Liver (tissue), 9 donors: ENCODE results near the gene TNN. TPM values are rescaled to one million over a fixed set of nuclear protein-coding genes. Genes with fewer than 3 reads are reported as not detected.

Source experiments
- DNase-seq: peaks from one replicate; pipeline ENCODE4 v3.0.0-alpha.2; 2017; ENCODE audit warnings: low spot score
- H3K27ac ChIP-seq, 2 donors: one replicate each; pipeline ENCODE4 v1.7.0; 2013; ENCODE audit warnings: inconsistent platforms in 2 of 2, low read length in 2 of 2, control low read depth in 1 of 2, low read depth in 1 of 2, mild to moderate bottlenecking in 1 of 2
- H3K27me3 ChIP-seq, 4 donors: one replicate each; pipeline versions ENCODE4 v1.6.1 to v1.7.0; 2013; ENCODE audit warnings: low read length in 3 of 4, inconsistent platforms in 1 of 4, mild to moderate bottlenecking in 1 of 4, moderate library complexity in 1 of 4; ENCODE audit not compliant: control insufficient read depth in 4 of 4, insufficient read depth in 4 of 4
- H3K36me3 ChIP-seq, 4 donors: one replicate each; pipeline versions ENCODE4 v1.6.1 to v1.7.0; 2013; ENCODE audit warnings: low read length in 3 of 4, mild to moderate bottlenecking in 3 of 4, low read depth in 1 of 4, moderate library complexity in 1 of 4; ENCODE audit not compliant: control insufficient read depth in 4 of 4, insufficient read depth in 3 of 4
- H3K4me1 ChIP-seq, 4 donors: one replicate each; pipeline versions ENCODE4 v1.6.1 to v1.7.0; 2013; ENCODE audit warnings: low read length in 3 of 4, mild to moderate bottlenecking in 3 of 4, moderate library complexity in 1 of 4; ENCODE audit not compliant: control insufficient read depth in 4 of 4, insufficient read depth in 4 of 4
- H3K4me3 ChIP-seq, 3 donors: one replicate each; pipeline versions ENCODE4 v1.6.1 to v1.7.0; 2013; ENCODE audit warnings: low read length in 3 of 3, control low read depth in 1 of 3, low read depth in 1 of 3, mild to moderate bottlenecking in 1 of 3
- H3K9ac ChIP-seq, 2 donors: one replicate each; pipeline ENCODE4 v1.7.0; 2013; ENCODE audit warnings: low read length in 2 of 2, mild to moderate bottlenecking in 2 of 2, moderate library complexity in 2 of 2, control low read depth in 1 of 2, low read depth in 1 of 2
- H3K9me3 ChIP-seq, 4 donors: one replicate each; pipeline versions ENCODE4 v1.6.1 to v1.7.0; 2013; ENCODE audit warnings: low read length in 3 of 4; ENCODE audit not compliant: control insufficient read depth in 4 of 4
- ATF3 ChIP-seq: IDR thresholded peaks from 2 replicates; pipeline ENCODE4 v1.6.1; 2016; ENCODE audit warnings: antibody characterized with exemption
- CTCF ChIP-seq: fragments of 150-350 bp; IDR thresholded peaks from 2 replicates; pipeline ENCODE4 v1.5.1; 2017; ENCODE audit warnings: improper control_type of control experiment, low read depth, low read length; ENCODE audit not compliant: missing input control
- EGR1 ChIP-seq, 2 donors: IDR thresholded peaks; 2 replicates each; pipeline ENCODE4 v1.6.1; 2016 to 2018; ENCODE audit warnings: antibody characterized with exemption in 2 of 2, low read depth in 2 of 2
- FOXA1 ChIP-seq: IDR thresholded peaks from 2 replicates; pipeline ENCODE4 v1.6.1; 2016; ENCODE audit warnings: antibody characterized with exemption
- FOXA2 ChIP-seq: IDR thresholded peaks from 2 replicates; pipeline ENCODE4 v1.6.1; 2016; ENCODE audit warnings: antibody characterized with exemption
- GABPA ChIP-seq, 2 donors: IDR thresholded peaks in 1 of 2; conservative IDR thresholded peaks in 1 of 2; 2 replicates each; pipeline ENCODE4 v1.6.1; 2016; ENCODE audit warnings: antibody characterized with exemption in 2 of 2, mild to moderate bottlenecking in 1 of 2, moderate library complexity in 1 of 2
- HNF4A ChIP-seq, 2 donors: conservative IDR thresholded peaks; 2 replicates each; pipeline ENCODE4 v1.6.1; 2016; ENCODE audit warnings: antibody characterized with exemption in 2 of 2, mild to moderate bottlenecking in 2 of 2
- HNF4G ChIP-seq: IDR thresholded peaks from 2 replicates; pipeline ENCODE4 v1.6.1; 2016; ENCODE audit warnings: antibody characterized with exemption
- JUND ChIP-seq, 2 donors: IDR thresholded peaks; 2 replicates each; pipeline ENCODE4 v1.6.1; 2016; ENCODE audit warnings: antibody characterized with exemption in 2 of 2
- MAX ChIP-seq: IDR thresholded peaks from 2 replicates; pipeline ENCODE4 v1.6.1; 2016; ENCODE audit warnings: antibody characterized with exemption
- NR2F2 ChIP-seq: IDR thresholded peaks from 2 replicates; pipeline ENCODE4 v1.6.1; 2016; ENCODE audit warnings: antibody characterized with exemption
- RAD21 ChIP-seq, 2 donors: IDR thresholded peaks; 2 replicates each; pipeline ENCODE4 v1.6.1; 2016; ENCODE audit warnings: antibody characterized with exemption in 2 of 2, mild to moderate bottlenecking in 2 of 2
- REST ChIP-seq: IDR thresholded peaks from 2 replicates; pipeline ENCODE4 v1.6.1; 2016; ENCODE audit warnings: antibody characterized with exemption, mild to moderate bottlenecking
- RXRA ChIP-seq, 2 donors: IDR thresholded peaks; 2 replicates each; pipeline ENCODE4 v1.6.1; 2017 to 2018; ENCODE audit warnings: antibody characterized with exemption in 2 of 2, mild to moderate bottlenecking in 1 of 2
- SP1 ChIP-seq: IDR thresholded peaks from 2 replicates; pipeline ENCODE4 v1.6.1; 2018; ENCODE audit warnings: antibody characterized with exemption, mild to moderate bottlenecking
- TAF1 ChIP-seq: conservative IDR thresholded peaks from 2 replicates; pipeline ENCODE4 v1.6.1; 2016; ENCODE audit warnings: antibody characterized with exemption, mild to moderate bottlenecking
- YY1 ChIP-seq: IDR thresholded peaks from 2 replicates; pipeline ENCODE4 v1.6.1; 2016; ENCODE audit warnings: antibody characterized with exemption, mild to moderate bottlenecking
- ZBTB33 ChIP-seq: IDR thresholded peaks from 2 replicates; pipeline ENCODE4 v1.6.1; 2016; ENCODE audit warnings: antibody characterized with exemption
- WGBS: extraction: QIAGEN DNeasy Blood & Tissue Kit; methylation state at CpG from one replicate; pipeline ENCODE4 v1.1.7; 2013; 5-methylcytosine and 5-hydroxymethylcytosine counted together
- polyA plus RNA-seq, 2 donors: library from polyadenylated mRNA; stranded (reverse) in 1 of 2; unstranded in 1 of 2; fragments of 200-250 nt in 1 of 2; fragments of >200 nt in 1 of 2; fragmentation: Nextera tagmentation in 1 of 2; extraction: Ambion mirVana in 1 of 2; gene quantifications; one replicate each; pipeline versions ENCODE4 v1.2.1 to v1.2.3, GENCODE V29; 2013 to 2015
- total RNA-seq, 2 donors: library from RNA; depleted of rRNA; stranded (reverse); fragments of >200 nt; gene quantifications; one replicate each; pipeline ENCODE4 v1.2.3, GENCODE V29; 2014
- donor health status: healthy.
- donor health status: healthy.
- donor health status: healthy.
- donor health status: healthy.
- donor health status: healthy.

Gene TNN
- total and polyA plus RNA-seq, 4 donors: 0.11 to 1.8 (median 0.80) TPM

- no peaks in the 10 kb centered on the region for H3K27me3 ChIP-seq
- H3K4me1 ChIP-seq: no peaks in the 10 kb centered on the region
- H3K4me3 ChIP-seq: no peak overlapping the region
- H3K9ac ChIP-seq: no peak overlapping the region
- WGBS: 88% methylated on average over 3 of the region's 3 CpGs
- H3K9me3 ChIP-seq: no peaks in the 10 kb centered on the region
- peaks cover 0 to 25% (median 16%) of the 10 kb centered on the region in 4 donors for H3K36me3 ChIP-seq
- H3K27ac ChIP-seq: no peak overlapping the region
- DNase-seq: no peak
- no peak for TF ChIP-seq YY1
- TF ChIP-seq SP1: no peak
- no peak for TF ChIP-seq CTCF
- TF ChIP-seq EGR1 (IDR thresholded peaks at IDR 0.05; ENCODE audit: low read depth in 2 of 2): no peak
- TF ChIP-seq FOXA2: no peak
- TF ChIP-seq GABPA (IDR thresholded peaks at IDR 0.05 in 1 of 2, conservative IDR thresholded peaks at IDR 0.05 in 1 of 2): no peak
- TF ChIP-seq NR2F2: no peak
- TF ChIP-seq RXRA (IDR thresholded peaks at IDR 0.05): no peak
- no peak for TF ChIP-seq HNF4A (conservative IDR thresholded peaks at IDR 0.05)
- no peak for TF ChIP-seq HNF4G
- TF ChIP-seq ZBTB33: no peak
- TF ChIP-seq REST: no peak
- no peak for TF ChIP-seq JUND (IDR thresholded peaks at IDR 0.05)
- TF ChIP-seq MAX: no peak
- no peak for TF ChIP-seq RAD21 (IDR thresholded peaks at IDR 0.05)
- TF ChIP-seq FOXA1: no peak
- TF ChIP-seq ATF3: no peak
- TF ChIP-seq TAF1: no peak
Measured at GRCh38 chr1:175178456-175178855, 110.8 kb downstream of the TNN start.
